Fibroblast of skin of left quadriceps (primary cell): ENCODE data around the gene SEBOX.
"Not testable (repeated sequence)": the region's sequence is repeated elsewhere in the genome, so short reads cannot be mapped to it uniquely, and the experiment has no call there.

Experiments used
- DNase-seq, 2 experiments: peaks; one replicate each; pipeline ENCODE4 v3.0.0-alpha.2; 2013; ENCODE audit warnings: low read depth in 2 of 2

SEBOX gene

DNA sequence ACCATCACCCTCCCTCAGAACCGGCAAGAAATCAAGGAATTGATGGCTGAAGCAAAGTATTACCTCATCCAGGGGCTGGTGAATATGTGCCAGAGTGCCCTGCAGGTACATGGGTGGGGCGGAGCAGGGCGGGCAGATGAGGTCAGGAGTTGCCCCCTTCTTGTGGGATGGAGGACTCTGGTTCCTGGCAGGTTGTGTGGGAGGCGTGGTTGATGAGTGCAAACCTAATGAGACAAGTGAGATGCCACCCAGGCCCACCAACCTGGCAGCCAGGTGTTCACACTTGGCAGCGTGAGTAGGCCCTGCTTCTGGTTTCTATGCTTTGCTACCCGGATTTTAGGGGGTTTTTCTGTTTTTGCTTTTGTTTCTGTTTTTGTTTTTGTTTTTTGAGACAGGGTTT is 24.6 kb downstream of the SEBOX start:
- DNase-seq, result no peak

DNA sequence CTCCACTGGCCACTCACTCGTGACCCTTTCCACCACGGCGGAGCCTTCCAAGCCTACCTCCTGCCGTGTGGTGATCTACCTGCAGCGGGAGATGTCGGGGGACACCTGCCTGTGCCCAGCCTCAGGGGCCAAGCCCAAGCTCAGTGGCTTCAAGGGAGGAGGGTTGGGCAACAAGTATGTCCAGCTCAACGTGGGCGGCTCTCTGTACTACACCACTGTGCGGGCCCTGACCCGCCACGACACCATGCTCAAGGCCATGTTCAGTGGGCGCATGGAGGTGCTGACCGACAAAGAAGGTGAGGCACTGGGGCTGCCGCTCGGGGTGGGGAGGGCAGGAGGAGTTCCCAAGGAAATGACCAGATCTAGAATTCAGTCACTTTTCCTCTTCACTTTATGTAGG is 25.6 kb downstream of the SEBOX start:
- no peak for DNase-seq

DNA sequence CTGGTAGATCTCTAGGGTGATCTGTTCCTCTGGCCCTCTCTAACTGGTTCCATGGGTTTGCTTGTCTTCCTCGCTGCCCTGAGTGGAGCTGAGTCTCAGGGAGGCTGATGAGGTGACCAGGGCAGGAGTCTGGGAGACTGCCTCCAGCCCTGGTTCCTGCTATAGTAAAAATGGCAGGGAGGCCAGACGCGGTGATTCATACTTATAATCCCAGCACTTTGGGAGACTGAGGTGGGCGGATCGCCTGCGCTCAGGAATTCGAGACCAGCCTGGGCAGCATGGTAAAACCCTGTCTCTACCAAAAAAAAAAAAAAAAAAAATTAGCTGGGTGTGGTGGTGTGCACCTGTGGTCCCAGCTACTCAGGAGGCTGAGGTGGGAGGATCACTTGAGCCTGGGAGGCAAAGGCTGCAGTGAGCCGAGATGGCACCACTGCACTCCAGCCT is 26.2 kb downstream of the SEBOX start:
- DNase-seq, result not testable (repeated sequence)

DNA sequence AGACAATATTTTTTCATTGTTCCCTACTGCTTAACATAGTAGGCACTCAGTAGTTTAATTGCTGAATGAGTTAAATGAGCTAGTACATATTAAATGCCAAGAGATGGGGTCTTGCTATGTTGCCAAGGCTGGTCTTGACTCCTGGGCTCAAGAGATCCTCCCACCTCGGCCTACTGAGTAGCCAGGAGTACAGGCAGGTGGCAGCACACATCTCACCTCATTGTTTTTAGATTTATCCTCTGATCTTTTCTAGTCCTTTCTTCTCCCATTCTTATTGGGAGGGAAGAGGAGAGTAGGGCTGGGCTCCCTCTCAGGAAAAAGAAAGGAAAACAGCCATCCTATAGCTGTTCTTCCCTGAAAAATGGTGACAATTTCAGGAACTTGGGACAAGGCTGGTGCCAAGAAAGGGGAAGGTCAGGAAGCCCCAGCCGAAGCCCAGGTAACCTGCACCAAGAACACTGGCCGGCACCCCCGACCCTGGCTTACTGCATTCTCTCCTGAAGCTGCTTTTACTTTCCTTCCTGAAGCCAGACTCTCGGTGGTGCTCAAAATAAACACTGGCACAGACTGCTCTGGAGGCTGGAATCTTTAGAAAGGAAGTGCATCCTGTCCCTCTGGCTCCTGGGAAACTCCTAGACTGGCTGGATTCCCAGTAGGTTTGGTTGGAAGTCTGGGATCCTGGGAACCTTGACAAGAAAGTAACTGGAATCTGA is 26.8 kb downstream of the SEBOX start:
- DNase-seq, result peak in 1 of 2 experiments; percentile 30

DNA sequence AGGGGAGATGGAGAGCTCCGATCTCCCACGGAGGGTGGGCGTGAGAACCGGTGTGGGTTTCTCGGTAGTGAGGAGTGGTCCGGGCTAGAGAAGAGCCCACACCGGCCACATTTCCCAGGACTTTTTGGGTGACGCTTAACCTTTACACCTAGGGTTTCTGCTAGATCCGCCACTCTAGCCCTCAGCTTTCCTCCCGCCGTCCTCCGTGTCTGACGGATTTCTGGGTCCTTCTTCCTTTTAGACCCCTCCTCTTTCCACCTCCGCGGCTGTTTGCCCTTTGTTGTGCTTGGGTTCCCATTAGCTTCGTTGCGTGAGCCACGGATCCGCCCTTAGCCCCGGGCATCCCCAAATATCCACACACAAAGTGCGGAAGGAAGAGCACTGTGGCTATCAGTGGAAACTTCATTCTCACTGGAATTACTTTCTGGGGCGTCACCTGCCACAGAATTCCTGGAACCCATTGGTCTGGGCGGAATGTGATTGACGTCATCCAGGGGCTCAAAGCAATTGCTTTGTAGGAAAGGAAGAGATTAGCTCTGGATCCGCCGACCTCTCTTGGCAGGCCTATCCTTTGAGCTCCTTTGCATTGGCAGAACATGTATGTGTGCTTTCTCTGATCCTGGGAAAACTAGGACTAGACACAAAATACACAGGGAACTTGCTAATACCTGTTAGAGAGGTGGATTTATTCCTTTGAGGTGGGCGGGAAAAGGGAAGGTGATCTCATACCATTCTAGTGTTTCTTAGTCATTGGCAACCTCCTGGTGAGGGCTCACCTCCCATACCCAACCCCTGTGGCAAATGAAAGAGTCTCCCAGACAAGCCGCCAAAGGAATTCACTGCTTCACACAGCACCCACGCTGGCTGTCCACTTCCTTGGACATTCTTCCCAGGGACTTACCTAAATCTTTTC is 28.8 kb downstream of the SEBOX start:
- peak; percentile 63 to 71 for DNase-seq

DNA sequence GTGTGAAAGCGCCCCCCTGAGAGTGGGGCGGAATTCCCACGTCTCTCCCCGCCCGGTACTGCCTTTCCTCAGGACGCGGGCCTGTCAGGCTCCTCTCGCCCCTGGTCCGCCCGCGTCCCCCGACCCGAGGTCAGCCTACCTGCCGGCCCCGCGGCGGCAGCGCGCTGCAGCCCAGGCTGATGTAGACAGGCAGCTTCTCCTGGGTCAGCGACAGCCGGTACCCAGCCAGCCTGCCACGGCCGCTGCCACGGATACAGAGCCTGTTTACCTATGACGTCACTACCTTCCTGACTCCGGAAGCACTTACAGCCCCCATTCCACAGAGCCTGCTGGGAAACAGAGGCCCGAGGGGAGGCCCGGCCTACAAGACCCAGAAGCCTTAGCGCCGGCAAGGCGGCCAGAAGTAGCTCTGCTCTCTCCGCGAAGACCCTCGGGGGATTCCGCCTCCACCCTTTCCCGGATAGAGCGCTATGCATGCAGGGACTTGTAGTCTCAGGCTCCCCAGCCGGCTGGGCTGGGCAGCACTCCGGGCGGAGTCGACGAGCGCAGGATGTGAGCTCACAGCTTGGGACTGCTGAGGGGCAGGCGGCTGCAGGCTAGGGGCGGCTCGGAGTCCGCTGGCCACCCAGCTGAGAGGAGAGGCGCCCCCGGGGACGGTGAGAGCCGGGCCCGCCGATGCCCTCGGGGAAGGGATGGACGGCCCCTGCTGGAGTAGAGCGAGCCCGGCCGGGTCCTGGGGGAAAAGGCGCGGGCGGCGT is 29.6 kb downstream of the SEBOX start, which contains the start of the genes IFT20 and TNFAIP1:
Gene IFT20 (minus strand): TSS at position 272 of the 758 bp plus-strand sequence. CDS start 3,487 bp downstream, outside the sequence.
Gene TNFAIP1 (plus strand): TSS at position 561 of the 758 bp plus-strand sequence. CDS start 3,761 bp downstream, outside the sequence.
- peak; percentile 99 to 100 for DNase-seq

DNA sequence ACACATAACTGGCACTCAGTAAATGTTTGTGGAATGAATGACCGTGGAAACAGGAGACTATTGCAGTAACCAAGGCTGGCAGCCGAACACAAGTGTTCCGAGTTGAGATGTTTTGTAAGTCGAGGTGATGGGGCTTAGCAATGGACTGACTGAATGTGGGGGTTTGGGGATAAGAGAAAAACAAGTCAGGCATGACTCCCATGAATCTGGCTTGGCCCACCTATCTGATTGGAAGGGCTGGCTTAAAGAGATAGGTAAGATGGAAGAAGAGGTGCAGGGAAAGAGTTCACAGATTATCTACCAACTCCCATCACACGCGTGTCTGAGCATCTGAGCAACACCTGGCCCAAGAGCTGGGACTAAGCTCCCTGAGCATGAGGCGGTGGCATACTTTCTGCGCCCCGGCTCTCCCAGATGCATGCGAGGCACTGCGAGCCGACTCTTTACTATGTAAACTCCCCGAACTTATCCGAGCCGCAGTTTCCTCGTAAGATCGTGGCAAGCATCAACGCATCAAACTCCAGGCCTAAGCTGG is 30.3 kb downstream of the SEBOX start:
- no peak for DNase-seq

DNA sequence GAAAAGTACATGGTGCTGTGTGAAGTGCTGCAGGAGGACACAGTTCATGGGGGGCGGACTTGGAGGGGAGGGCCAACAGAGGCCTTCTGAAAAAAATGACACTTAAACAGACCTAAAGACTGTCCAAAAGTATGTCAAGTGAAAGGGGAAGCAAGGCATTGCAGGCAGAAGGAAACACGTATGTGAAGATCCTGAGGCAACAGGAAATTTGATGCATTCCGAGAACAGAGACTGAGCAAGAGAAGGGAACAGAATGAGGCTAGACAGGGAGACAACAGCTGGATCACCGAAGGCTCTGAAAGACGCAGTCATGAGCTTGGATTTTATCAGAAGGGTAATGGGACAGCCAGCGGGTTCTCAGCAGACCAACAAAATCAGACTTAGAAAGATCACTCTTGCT is 30.8 kb downstream of the SEBOX start:
- no peak for DNase-seq

DNA sequence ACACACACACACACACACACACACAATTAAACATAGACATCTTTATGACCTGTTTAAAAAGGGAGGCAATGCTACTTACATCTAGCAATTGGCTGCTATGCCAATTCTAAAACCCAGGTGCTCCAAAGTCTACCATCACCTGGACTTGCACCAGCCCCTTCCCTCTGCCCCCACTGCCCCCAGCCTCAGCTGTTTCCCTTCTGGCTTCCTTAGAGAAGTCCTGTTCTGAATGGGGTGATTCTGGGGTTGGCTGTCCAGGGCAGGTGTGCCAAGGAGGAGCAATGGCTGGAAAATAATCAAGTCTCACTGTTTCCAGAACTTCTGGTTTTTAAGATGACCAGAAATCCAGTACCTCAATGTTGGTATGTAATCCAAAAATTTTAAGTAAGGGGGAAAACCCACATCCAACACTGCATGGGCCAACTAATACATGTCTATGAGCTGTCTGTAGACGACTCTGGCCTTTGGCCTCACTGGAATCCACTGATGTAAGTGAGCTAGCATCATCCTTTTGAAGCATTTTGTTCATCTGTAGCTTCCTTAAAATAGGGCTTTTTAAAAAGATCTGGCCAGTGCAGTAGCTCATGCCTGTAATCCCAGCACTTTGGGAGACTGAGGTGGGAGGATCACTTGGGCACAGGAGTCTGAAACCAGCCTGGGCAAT is 31.8 kb downstream of the SEBOX start:
- DNase-seq, result no peak

DNA sequence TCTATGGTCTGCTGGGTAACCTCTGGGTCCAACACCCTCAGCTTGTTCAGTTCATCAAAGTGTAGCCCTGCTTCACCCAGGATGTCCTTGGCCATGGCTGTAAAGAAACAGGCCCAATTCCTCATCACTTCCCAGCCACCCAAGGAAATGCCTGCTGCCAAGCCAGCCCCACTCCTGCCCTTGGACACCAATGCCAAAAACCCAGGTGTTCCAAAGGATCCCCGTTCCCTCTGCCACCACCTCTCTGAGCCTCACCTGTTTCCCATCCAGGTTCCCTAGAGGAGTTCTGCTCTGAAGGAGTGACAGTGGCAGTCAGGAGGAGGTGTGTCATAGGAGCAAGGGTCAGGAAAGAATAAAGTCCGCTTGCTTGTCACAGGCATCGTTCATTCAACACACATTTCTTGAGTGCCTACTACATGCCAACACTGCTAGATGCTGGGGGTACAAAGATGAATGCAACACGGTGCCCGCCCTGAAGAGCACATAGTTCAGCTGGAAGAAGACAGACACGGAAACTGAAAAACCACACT is 33.0 kb downstream of the SEBOX start:
- no peak for DNase-seq

DNA sequence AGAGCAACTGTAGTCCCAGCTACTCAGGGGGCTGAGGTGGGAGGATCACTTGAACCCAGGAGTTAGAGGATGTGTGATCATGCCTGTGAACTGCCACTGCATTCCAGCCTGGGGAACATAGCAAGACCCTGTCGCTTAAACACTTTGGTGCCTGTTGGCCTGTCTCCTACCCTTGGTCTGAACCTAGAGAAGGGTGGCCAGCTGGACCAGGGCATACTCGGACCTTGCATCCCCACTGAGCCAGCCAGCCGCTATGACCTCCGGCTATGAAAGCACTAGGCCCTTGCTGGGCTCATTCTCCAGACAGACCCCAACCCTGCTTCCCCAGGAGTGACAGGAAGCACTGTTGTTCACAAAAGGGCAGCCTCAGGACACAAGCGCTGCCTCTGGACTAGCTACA is 34.3 kb downstream of the SEBOX start:
- DNase-seq, result no peak

DNA sequence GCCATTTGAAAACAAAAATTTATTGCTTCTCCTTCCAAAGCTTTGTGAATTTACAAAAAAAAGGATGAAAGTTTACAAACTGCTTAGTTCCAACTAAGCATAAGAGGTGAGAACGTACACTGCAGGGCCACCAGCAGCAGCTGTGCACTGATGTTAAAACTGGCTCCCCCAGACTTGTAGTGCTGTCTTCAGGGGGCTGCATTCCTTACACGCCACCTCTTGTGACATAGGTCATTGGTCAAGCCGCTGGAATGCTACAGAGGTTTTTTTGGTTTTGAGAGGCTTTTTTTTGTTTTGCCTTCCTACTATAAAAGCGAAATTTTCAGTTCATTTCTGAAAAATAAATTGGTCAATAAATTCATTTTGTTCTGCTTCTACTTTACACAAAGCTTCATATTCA is 36.7 kb downstream of the SEBOX start:
- DNase-seq, result no peak

DNA sequence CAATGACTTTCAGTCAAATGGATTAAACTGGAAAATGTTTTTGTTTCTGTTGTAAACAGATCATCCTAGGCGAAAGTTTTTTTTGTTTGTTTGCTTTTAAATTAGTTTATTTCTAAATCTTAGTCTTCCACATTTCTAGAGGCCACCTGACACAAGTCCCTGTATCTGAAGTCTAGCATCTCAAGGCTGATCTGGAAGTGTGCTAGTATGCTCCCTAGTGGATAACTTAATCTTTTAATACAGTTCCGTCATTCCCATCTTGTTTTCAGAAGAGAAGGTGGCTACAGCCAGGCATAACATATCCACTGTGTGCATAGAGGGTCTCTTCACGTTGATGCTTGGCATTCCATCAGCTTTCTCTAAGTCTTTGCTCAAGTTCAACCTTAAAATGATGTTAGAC is 37.3 kb downstream of the SEBOX start:
- DNase-seq, result no peak

DNA sequence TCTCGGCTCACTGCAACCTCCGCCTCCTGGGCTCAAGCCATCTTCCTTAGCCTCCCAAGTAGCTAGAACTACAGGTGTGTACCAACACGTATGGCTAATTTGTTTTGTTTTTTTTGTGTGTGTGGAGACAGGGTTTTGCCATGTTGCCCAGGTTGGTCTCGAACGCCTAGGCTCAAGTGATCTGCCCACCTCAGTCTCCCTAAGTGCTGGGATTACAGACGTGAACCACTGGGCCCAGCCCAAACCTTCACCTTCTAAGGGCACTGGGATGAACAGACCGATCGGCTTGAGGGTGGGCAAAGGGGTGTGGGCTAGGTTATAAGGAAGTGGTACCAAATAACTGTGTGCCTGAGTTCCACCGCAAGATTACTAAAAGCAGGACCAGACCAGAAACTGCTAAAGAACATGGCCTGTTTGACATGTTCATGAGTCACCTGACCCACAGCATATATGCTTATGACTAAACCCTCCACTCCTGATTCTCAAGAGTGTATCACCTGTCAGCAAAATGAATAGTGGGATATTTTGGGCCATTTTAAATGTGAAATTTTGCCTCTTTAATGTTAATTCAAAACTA is 37.9 kb downstream of the SEBOX start:
- no peak for DNase-seq

DNA sequence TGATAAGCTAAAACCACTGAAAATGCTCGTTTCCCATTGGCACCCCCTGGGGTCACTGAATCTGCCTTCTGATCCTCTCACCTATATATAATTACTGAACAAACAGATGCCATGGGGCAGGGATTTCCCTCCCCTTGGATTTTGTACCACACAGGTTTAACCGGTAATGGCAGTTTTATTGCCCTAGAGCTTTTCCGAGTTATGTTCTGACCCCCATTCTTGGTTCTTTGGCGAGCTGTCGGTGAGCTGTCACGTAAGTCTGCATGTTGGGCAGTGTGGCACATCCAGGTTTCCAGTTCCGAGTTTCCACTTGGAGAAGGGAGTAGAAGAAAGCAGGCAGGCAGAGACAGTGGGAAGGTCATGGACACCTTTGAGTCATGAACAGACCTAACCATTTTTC is 38.9 kb downstream of the SEBOX start:
- no peak for DNase-seq

DNA sequence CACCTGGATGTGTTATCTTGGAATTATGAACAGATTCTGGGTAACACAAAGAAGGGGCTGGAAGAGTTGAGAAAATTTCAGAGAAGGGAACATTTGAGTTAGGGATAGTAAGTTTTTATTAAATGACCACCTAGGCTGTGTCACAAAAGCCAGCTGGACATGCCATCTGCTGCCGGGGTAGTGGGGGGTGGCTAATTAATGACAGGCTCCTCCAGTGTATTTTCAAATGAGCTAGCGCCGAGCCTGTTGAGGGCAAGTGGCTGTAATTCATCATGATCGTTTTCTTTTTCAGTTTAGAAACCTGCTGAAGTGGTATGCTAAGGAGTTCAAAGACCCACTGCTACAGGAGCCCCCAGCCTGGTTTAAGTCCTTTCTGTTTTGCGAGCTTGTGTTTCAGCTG is 39.8 kb downstream of the SEBOX start:
- DNase-seq, result no peak

DNA sequence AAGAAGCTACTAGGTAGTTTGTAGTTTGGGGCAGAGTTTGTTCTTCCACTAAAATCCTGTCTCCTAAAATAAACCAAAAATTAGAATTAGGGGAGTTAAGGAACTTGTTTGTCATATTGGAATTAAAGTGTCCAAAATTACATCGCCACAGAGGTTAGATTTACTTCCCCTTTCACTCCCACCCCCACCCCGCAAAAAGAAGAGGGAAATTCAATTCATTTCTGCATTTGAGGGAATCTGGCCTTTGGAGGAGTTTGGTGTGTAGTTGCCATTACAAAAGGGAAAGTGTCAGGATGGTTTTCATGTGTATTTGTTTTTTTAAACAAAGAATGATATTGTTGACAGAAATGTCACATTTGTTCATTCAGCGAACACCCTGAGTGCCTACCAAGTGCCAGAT is 40.2 kb downstream of the SEBOX start:
- DNase-seq, result no peak

DNA sequence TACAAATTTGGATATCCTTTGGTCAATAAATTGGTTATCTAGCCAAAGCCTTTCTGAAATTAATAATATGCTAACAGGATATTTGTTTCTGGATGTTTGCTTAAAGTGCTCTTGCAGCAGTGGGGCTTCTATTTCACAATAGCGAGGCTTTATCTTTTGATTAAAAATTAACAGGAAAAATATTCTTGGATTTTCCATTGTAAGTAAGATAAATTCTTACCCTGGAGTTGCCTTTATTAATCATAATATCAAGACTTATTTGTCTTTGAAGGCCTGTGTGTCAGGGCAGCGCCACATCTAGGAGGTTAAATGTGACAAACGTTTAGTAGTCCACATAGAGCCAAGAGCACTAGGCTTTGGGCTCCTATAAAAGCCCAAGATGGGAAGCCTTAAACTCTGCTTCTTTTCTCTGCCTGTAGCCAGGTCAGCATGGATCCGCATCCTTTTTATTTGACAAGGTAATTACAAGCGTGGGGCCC is 40.7 kb downstream of the SEBOX start:
- DNase-seq, result no peak

DNA sequence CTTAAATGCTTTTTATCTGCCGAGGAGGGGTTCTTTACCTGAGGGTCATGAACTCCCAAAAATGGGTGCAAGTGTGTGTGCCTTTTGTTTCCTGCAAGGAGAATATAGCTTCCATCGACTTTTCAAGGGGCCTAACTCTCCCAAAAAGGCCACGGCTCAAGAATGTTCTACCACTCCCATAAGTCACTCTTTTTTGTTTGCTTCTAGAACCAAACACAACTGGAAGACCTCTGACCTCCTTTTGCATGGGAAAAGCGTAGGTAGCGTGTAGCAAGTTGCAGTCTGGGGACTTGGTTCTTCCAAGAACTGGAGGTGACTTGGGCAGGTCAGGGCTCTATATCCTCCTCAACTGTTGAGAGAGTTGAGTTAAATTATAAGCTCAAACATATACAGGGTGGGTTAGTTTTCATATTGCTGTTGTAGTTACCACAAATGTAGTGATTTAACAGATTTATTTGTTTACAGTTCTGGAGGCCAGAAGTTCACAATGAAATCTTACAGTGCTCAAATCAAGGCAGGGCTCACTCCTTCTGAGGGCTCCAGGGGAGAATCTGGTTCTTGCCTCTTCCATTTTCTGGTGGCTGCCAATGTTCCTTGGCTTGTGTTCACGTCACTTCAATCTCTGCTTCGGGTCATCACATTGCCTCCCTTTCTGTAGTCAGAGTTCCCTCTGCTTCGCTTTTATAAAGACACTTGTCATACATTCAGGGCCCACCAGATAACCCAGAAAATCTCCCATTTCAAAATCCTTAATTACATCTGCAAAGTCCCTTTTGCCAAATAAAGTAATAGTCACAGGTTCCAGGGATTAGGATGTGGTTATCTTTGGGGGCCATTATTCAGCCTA is 44.6 kb downstream of the SEBOX start:
- no peak for DNase-seq

DNA sequence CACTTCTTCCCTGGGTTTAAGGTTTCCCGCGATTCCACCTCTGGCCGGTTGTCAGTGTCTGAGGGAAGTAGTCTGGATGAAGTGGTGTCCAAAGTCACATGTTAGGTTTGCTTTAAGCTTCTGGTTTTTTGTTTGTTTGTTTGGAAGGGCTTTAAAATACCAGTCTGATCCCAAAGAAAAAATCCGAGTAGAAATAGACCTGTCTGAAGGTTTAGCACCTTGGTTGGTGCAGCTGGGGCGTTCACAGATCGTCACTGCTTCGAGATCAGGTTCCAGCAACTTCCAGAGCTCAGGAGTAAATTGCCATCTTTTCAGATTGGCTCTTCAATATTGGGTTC is 45.4 kb downstream of the SEBOX start:
- no peak for DNase-seq
